H9 (cell line): ENCODE data around the gene IL6ST. TPM values are rescaled to one million over a fixed set of nuclear protein-coding genes. Genes with fewer than 3 reads are reported as not detected.
A peak's percentile ranks its signal among the peaks of the same experiment; 100 is the strongest.

Source experiments
- DNase-seq: peaks from one replicate; pipeline ENCODE4 v3.0.0-alpha.2; 2017
- H2AFZ ChIP-seq: one replicate; pipeline ENCODE4 v1.6.1; 2013; ENCODE audit warnings: mild to moderate bottlenecking, low read length, control low read depth, moderate library complexity
- H2AK5ac ChIP-seq: 2 replicates; pipeline ENCODE4 v1.6.1; 2013; ENCODE audit warnings: low read length, control low read depth, mixed read lengths; ENCODE audit not compliant: insufficient read length
- H2BK120ac ChIP-seq: one replicate; pipeline ENCODE4 v1.6.1; 2013; ENCODE audit warnings: low read depth, mild to moderate bottlenecking, low read length, control low read depth, inconsistent platforms; ENCODE audit not compliant: poor library complexity, severe bottlenecking
- H2BK12ac ChIP-seq: 2 replicates; pipeline ENCODE4 v1.6.1; 2013; ENCODE audit warnings: low read length, control low read depth, mixed read lengths, low read depth; ENCODE audit not compliant: insufficient read length
- H2BK15ac ChIP-seq: 2 replicates; pipeline ENCODE4 v1.6.1; 2013; ENCODE audit warnings: low read depth, low read length, control low read depth
- H2BK20ac ChIP-seq: one replicate; pipeline ENCODE4 v1.6.1; 2013; ENCODE audit warnings: low read depth, mild to moderate bottlenecking, low read length, control low read depth, inconsistent platforms; ENCODE audit not compliant: poor library complexity, severe bottlenecking
- H2BK5ac ChIP-seq: 2 replicates; pipeline ENCODE4 v1.6.1; 2013; ENCODE audit warnings: low read length, control low read depth, mixed read lengths; ENCODE audit not compliant: insufficient read length
- H3K14ac ChIP-seq: 2 replicates; pipeline ENCODE4 v1.6.1; 2013; ENCODE audit warnings: low read length, control low read depth; ENCODE audit not compliant: insufficient read depth
- H3K18ac ChIP-seq: 2 replicates; pipeline ENCODE4 v1.6.1; 2013; ENCODE audit warnings: low read depth, mild to moderate bottlenecking, mixed read lengths, low read length, control low read depth; ENCODE audit not compliant: insufficient read length
- H3K23ac ChIP-seq: 2 replicates; pipeline ENCODE4 v1.6.1; 2013; ENCODE audit warnings: low read length, control low read depth, mixed read lengths, low read depth; ENCODE audit not compliant: insufficient read length
- H3K23me2 ChIP-seq: 2 replicates; pipeline ENCODE4 v1.6.1; 2013; ENCODE audit warnings: low read depth, mild to moderate bottlenecking, mixed read lengths, low read length, control low read depth; ENCODE audit not compliant: insufficient read length, poor library complexity, severe bottlenecking
- H3K27ac ChIP-seq: 2 replicates; pipeline ENCODE4 v1.5.1; 2013; ENCODE audit warnings: low read length, control low read depth, mixed read lengths, low read depth; ENCODE audit not compliant: insufficient read length
- H3K27me3 ChIP-seq: 2 replicates; pipeline ENCODE4 v1.6.1; 2013; ENCODE audit warnings: low read length, control low read depth, inconsistent platforms; ENCODE audit not compliant: insufficient read depth
- H3K4ac ChIP-seq: 2 replicates; pipeline ENCODE4 v1.6.1; 2013; ENCODE audit warnings: low read depth, mild to moderate bottlenecking, control low read depth, inconsistent platforms, low read length, moderate library complexity
- H3K4me1 ChIP-seq: 2 replicates; pipeline ENCODE4 v1.6.1; 2013; ENCODE audit warnings: low read length, control low read depth, inconsistent platforms; ENCODE audit not compliant: insufficient read depth
- H3K4me2 ChIP-seq: 2 replicates; pipeline ENCODE4 v1.6.1; 2013; ENCODE audit warnings: low read length, control low read depth, mixed read lengths; ENCODE audit not compliant: insufficient read length, insufficient read depth
- H3K56ac ChIP-seq: 2 replicates; pipeline ENCODE4 v1.6.1; 2013; ENCODE audit warnings: low read depth, mild to moderate bottlenecking, mixed read lengths, low read length, control low read depth; ENCODE audit not compliant: insufficient read length
- H3K79me1 ChIP-seq: 2 replicates; pipeline ENCODE4 v1.6.1; 2013; ENCODE audit warnings: low read depth, mild to moderate bottlenecking, moderate library complexity, low read length, control low read depth, inconsistent platforms; ENCODE audit not compliant: insufficient read depth, poor library complexity, severe bottlenecking
- H3K79me2 ChIP-seq: 2 replicates; pipeline ENCODE4 v1.6.1; 2013; ENCODE audit warnings: low read length, control low read depth, inconsistent platforms; ENCODE audit not compliant: insufficient read depth
- H3K9ac ChIP-seq: 2 replicates; pipeline ENCODE4 v1.6.1; 2013; ENCODE audit warnings: low read length, control low read depth, mixed read lengths; ENCODE audit not compliant: insufficient read length; ENCODE audit errors: extremely low read depth
- H3K9me3 ChIP-seq: one replicate; pipeline ENCODE4 v1.6.1; 2013; ENCODE audit warnings: low read depth, low read length, inconsistent platforms; ENCODE audit not compliant: control insufficient read depth
- H3T11ph ChIP-seq: one replicate; pipeline ENCODE4 v1.6.1; 2013; ENCODE audit warnings: mild to moderate bottlenecking, low read length, control low read depth, inconsistent platforms
- H4K20me1 ChIP-seq: one replicate; pipeline ENCODE4 v1.6.1; 2013; ENCODE audit not compliant: control insufficient read depth, insufficient read length, insufficient read depth
- H4K5ac ChIP-seq: 2 replicates; pipeline ENCODE4 v1.6.1; 2013; ENCODE audit warnings: low read depth, mild to moderate bottlenecking, mixed read lengths, low read length, control low read depth; ENCODE audit not compliant: insufficient read length
- H4K8ac ChIP-seq: replicated peaks from 2 replicates; pipeline ENCODE4 v1.6.1; 2013; ENCODE audit warnings: low read length, control low read depth, mixed read lengths, low read depth; ENCODE audit not compliant: insufficient read length
- H4K91ac ChIP-seq: 2 replicates; pipeline ENCODE4 v1.6.1; 2013; ENCODE audit warnings: low read depth, mild to moderate bottlenecking, moderate library complexity, mixed read lengths, low read length, control low read depth; ENCODE audit not compliant: insufficient read length
- H3K27ac Mint-ChIP-seq, 3 experiments: 2 replicates in 2 of 3; 3 replicates in 1 of 3; pipeline ENCODE4 v1.8.0; 2020 to 2021; ENCODE audit warnings: mixed read lengths in 3 of 3, mild to moderate bottlenecking in 1 of 3, moderate library complexity in 1 of 3
- H3K27me3 Mint-ChIP-seq: 2 replicates; pipeline ENCODE4 v1.8.0; 2021; ENCODE audit warnings: low read depth, mild to moderate bottlenecking, moderate library complexity, mixed read lengths
- H3K36me3 Mint-ChIP-seq, 3 experiments: 2 replicates in 2 of 3; 3 replicates in 1 of 3; pipeline ENCODE4 v1.8.0; 2020 to 2021; ENCODE audit warnings: low read depth in 3 of 3, mixed read lengths in 3 of 3; ENCODE audit not compliant: insufficient read depth in 1 of 3
- H3K4me1 Mint-ChIP-seq, 2 experiments: 2 replicates each; pipeline ENCODE4 v1.8.0; 2020; ENCODE audit warnings: mixed read lengths in 2 of 2
- H3K4me3 Mint-ChIP-seq, 2 experiments: 2 replicates in 1 of 2; 3 replicates in 1 of 2; pipeline ENCODE4 v1.8.0; 2020 to 2021; ENCODE audit warnings: mild to moderate bottlenecking in 2 of 2, mixed read lengths in 2 of 2, moderate library complexity in 1 of 2
- H3K9me3 Mint-ChIP-seq, 2 experiments: 2 replicates in 1 of 2; 3 replicates in 1 of 2; pipeline ENCODE4 v1.8.0; 2020; ENCODE audit warnings: mild to moderate bottlenecking in 2 of 2, mixed read lengths in 2 of 2, moderate library complexity in 1 of 2
- CTCF ChIP-seq: fragments of 200-600 bp; sonication (generic); conservative IDR thresholded peaks from 3 replicates; pipeline ENCODE4 v1.8.0; 2021; ENCODE audit warnings: antibody characterized with exemption, mild to moderate bottlenecking
- WGBS: extraction: QIAGEN DNeasy Blood & Tissue Kit; methylation state at CpG from one replicate; pipeline ENCODE4 v1.1.7; 2013; ENCODE audit warnings: missing lambda C conversion rate, low lambda C conversion rate, mixed read lengths; ENCODE audit not compliant: insufficient read length; ENCODE audit errors: extremely low coverage; 5-methylcytosine and 5-hydroxymethylcytosine counted together
- total RNA-seq: library from RNA; stranded (reverse); gene quantifications from 2 replicates; pipeline ENCODE4 v1.2.1, GENCODE V29; 2021

The IL6ST gene
- total RNA-seq, 1 experiment from 2014 or later: 11.1 TPM

- H3K4me3 Mint-ChIP-seq: peak overlapping the region; percentile 87 to 96
- Histone ChIP-seq H2BK120ac (no peak overlapping the region), H3K79me1 (no peaks in the 10 kb centered on the region), H2AK5ac (no peak overlapping the region), H3K27ac (no peak overlapping the region), H3K4me1 (no peaks in the 10 kb centered on the region; the same call in 1 of the 2 replicates), H4K8ac (no peak overlapping the region), H2BK20ac (no peak overlapping the region), H3K23ac (no peak overlapping the region), H3K18ac (no peak overlapping the region), H3K79me2 (no peaks in the 10 kb centered on the region), H3K4ac (no peak overlapping the region), H4K5ac (no peak overlapping the region), H2BK15ac (no peak overlapping the region), H3T11ph (no peak overlapping the region), H3K27me3 (no peaks in the 10 kb centered on the region), H3K14ac (no peak overlapping the region), H4K20me1 (no peaks in the 10 kb centered on the region), H2BK12ac (no peak overlapping the region), H3K4me2 (peak overlapping the region; percentile 66), H2BK5ac (no peak overlapping the region), H2AFZ (no peak overlapping the region), H3K9me3 (no peaks in the 10 kb centered on the region), H4K91ac (no peak overlapping the region), H3K56ac (no peak overlapping the region), H3K9ac (peak overlapping the region; percentile 39), H3K23me2 (no peaks in the 10 kb centered on the region)
- peaks cover 0 to 3% (median 0%) of the 10 kb centered on the region in 3 experiments; a peak in 1 of 7 replicates for H3K36me3 Mint-ChIP-seq
- no peaks in the 10 kb centered on the region for H3K27me3 Mint-ChIP-seq
- H3K27ac Mint-ChIP-seq: peak overlapping the region; percentile 45 to 97 (median 87); a peak in 5 of 7 replicates
- WGBS: no CpG with 5 or more reads among the region's 14 CpGs
- TF ChIP-seq CTCF: no peak
- no peaks in the 10 kb centered on the region for H3K9me3 Mint-ChIP-seq
- H3K4me1 Mint-ChIP-seq: peaks cover 27 to 28% of the 10 kb centered on the region in 2 experiments
- DNase-seq: no peak
Measured at GRCh38 chr5:55993731-55994494, 850 bp downstream of the IL6ST start.
